ENCODE results near the gene CNNM2. TPM values are rescaled to one million over a fixed set of nuclear protein-coding genes. Genes with fewer than 3 reads are reported as not detected.

Gene CNNM2
- polyA plus RNA-seq, 1 of the 3 experiments (the other 2 are of a cell fraction): 4.0 TPM

- TF ChIP-seq USF2 (IDR thresholded peaks at IDR 0.05; ENCODE audit: borderline replicate concordance, low read depth, low read length) (no peak), EP300 (IDR thresholded peaks at IDR 0.05; ENCODE audit: borderline replicate concordance in 1 of 2, low read depth in 1 of 2, low read length in 1 of 2) (no peak), FOXJ3 (CRISPR knock-in tag; IDR thresholded peaks at IDR 0.05) (no peak), GATA2 (CRISPR knock-in tag; IDR thresholded peaks at IDR 0.05) (no peak), NFIC (IDR thresholded peaks at IDR 0.05; ENCODE audit: borderline replicate concordance) (no peak)
Observed at GRCh38 chr10:102996876-102997275, 78.8 kb downstream of the CNNM2 start (continued).

- H3K9ac ChIP-seq: no peak overlapping the region
- no peak overlapping the region for H3K4me3 ChIP-seq (ENCODE audit: low read depth in 2 of 2, low read length in 1 of 2)
- H3K79me2 ChIP-seq (ENCODE audit: insufficient read depth): no peaks in the 10 kb centered on the region
- H2AFZ ChIP-seq (ENCODE audit: low read depth): no peak overlapping the region
- H4K20me1 ChIP-seq (ENCODE audit: insufficient read depth): no peaks in the 10 kb centered on the region
- no peaks in the 10 kb centered on the region for H3F3A ChIP-seq (replicated peaks; ENCODE audit: insufficient read depth)
- ChIA-PET CTCF (no interaction called here), POLR2A (no interaction called here)
- H3K9me3 ChIP-seq: no peaks in the 10 kb centered on the region
- no peaks in the 10 kb centered on the region for H3K36me3 ChIP-seq (replicated peaks in 1 of 2; ENCODE audit: control insufficient read depth in 1 of 2, insufficient read depth in 2 of 2, low read length in 1 of 2)
- H3K27ac ChIP-seq (ENCODE audit: low read depth in 2 of 2, low read length in 1 of 2): peak overlapping the region in 1 of 2 experiments; percentile 7; a peak in 1 of 4 replicates
- no peaks in the 10 kb centered on the region for H3K27me3 ChIP-seq (ENCODE audit: insufficient read depth)
- WGBS (ENCODE audit: low lambda C conversion rate): 50% methylated on average over 1 of the region's 1 CpG
- no peak for DNase-seq
- H3K4me2 ChIP-seq: no peak overlapping the region
- H3K9me2 ChIP-seq: no peaks in the 10 kb centered on the region
- H3K4me1 ChIP-seq (ENCODE audit: control insufficient read depth in 1 of 2, insufficient read depth in 2 of 2, low read depth in 1 of 2, low read length in 1 of 2): peaks cover 0 to 2% of the 10 kb centered on the region in 2 experiments; a peak in 1 of 4 replicates
- no peak for TF ChIP-seq USF2 (IDR thresholded peaks at IDR 0.05; ENCODE audit: borderline replicate concordance, low read depth, low read length)
- no peak for TF ChIP-seq JUND (IDR thresholded peaks at IDR 0.05)
- TF ChIP-seq RFX5 (IDR thresholded peaks at IDR 0.05; ENCODE audit: low read length): no peak
- no peak for TF ChIP-seq REST (IDR thresholded peaks at IDR 0.05; ENCODE audit: low read depth, low read length)
- no peak for TF ChIP-seq MXI1 (IDR thresholded peaks at IDR 0.05; ENCODE audit: low read depth, low read length)
- no peak for TF ChIP-seq RXRA (IDR thresholded peaks at IDR 0.05; ENCODE audit: borderline replicate concordance, low read depth)
- TF ChIP-seq NFIC (IDR thresholded peaks at IDR 0.05; ENCODE audit: borderline replicate concordance): no peak
- TF ChIP-seq SIN3A (IDR thresholded peaks at IDR 0.05; ENCODE audit: borderline replicate concordance, low read depth, low read length): no peak
- TF ChIP-seq FOXM1 (IDR thresholded peaks at IDR 0.05; ENCODE audit: low read depth): no peak
- TF ChIP-seq GATA2 (CRISPR knock-in tag; IDR thresholded peaks at IDR 0.05): no peak
- no peak for TF ChIP-seq RAD21 (IDR thresholded peaks at IDR 0.05; ENCODE audit: low read length)
- no peak for TF ChIP-seq ZBTB33 (IDR thresholded peaks at IDR 0.05; ENCODE audit: borderline replicate concordance, low read depth)
- no peak for TF ChIP-seq TCF12 (IDR thresholded peaks at IDR 0.05)
Observed at GRCh38 chr10:102997998-102998397, 79.9 kb downstream of the CNNM2 start.

All from SK-N-SH (cell line).